ENCODE measurements around the gene TBC1D25. TPM values are rescaled to one million over a fixed set of nuclear protein-coding genes. Genes with fewer than 3 reads are reported as not detected.

TBC1D25 gene
- total and polyA plus RNA-seq, 4 donors: 4.6 to 16.7 (median 11.8) TPM

- no peak overlapping the region for H3K4me3 ChIP-seq (ENCODE audit: low read length in 2 of 2)
- DNase-seq (no peak), ATAC-seq (ENCODE audit: low FRiP score) (no peak)
- 93 to 95% methylated on average over 12 of the region's 12 CpGs for WGBS, 2 donors
- H3K36me3 ChIP-seq (ENCODE audit: control insufficient read depth in 1 of 2, insufficient read depth in 2 of 2, low read length in 1 of 2): peaks cover 0 to 5% of the 10 kb centered on the region in 2 donors
- H3K27ac ChIP-seq (ENCODE audit: low read depth in 1 of 2, low read length in 2 of 2): no peak overlapping the region
- intact Hi-C loops (cut with DNase I): no loop called here
- no peaks in the 10 kb centered on the region for H3K27me3 ChIP-seq (ENCODE audit: control insufficient read depth in 1 of 2, insufficient read depth in 2 of 2, low read length in 1 of 2)
- no peaks in the 10 kb centered on the region for H3K4me1 ChIP-seq (ENCODE audit: control insufficient read depth in 1 of 2, insufficient read depth in 2 of 2, low read length in 2 of 2)
- H3K9me3 ChIP-seq (ENCODE audit: control insufficient read depth, low read length): no peaks in the 10 kb centered on the region
These were observed 21.2 kb downstream of the TBC1D25 start for GRCh38 chrX:48560681-48561080.

- intact Hi-C loops (cut with DNase I): no loop called here
- WGBS, 2 donors: 71 to 83% methylated on average over 1 of the region's 1 CpG
- Histone ChIP-seq H3K9me3 (ENCODE audit: control insufficient read depth, low read length) (no peaks in the 10 kb centered on the region), H3K27ac (ENCODE audit: low read depth in 1 of 2, low read length in 2 of 2) (no peak overlapping the region), H3K27me3 (ENCODE audit: control insufficient read depth in 1 of 2, insufficient read depth in 2 of 2, low read length in 1 of 2) (no peaks in the 10 kb centered on the region), H3K4me3 (ENCODE audit: low read length in 2 of 2) (no peak overlapping the region), H3K4me1 (ENCODE audit: control insufficient read depth in 1 of 2, insufficient read depth in 2 of 2, low read length in 2 of 2) (no peaks in the 10 kb centered on the region), H3K36me3 (ENCODE audit: control insufficient read depth in 1 of 2, insufficient read depth in 2 of 2, low read length in 1 of 2) (no peaks in the 10 kb centered on the region)
- DNase-seq (no peak), ATAC-seq (ENCODE audit: low FRiP score) (no peak)
These were observed 30.4 kb downstream of the TBC1D25 start for GRCh38 chrX:48569958-48570357.

- H3K4me1 ChIP-seq (ENCODE audit: control insufficient read depth in 1 of 2, insufficient read depth in 2 of 2, low read length in 2 of 2): peaks cover 0 to 1% of the 10 kb centered on the region in 2 donors
- H3K27ac ChIP-seq (ENCODE audit: low read depth in 1 of 2, low read length in 2 of 2): peak overlapping the region in 1 of 2 donors; percentile 98
- H3K9me3 ChIP-seq (ENCODE audit: control insufficient read depth, low read length): no peaks in the 10 kb centered on the region
- WGBS, 2 donors: 43 to 57% methylated on average over 19 of the region's 19 CpGs
- intact Hi-C loops (cut with DNase I): no loop called here
- peak overlapping the region in 1 of 2 donors; percentile 67 for H3K4me3 ChIP-seq (ENCODE audit: low read length in 2 of 2)
- peaks cover 0 to 10% of the 10 kb centered on the region in 2 donors for H3K36me3 ChIP-seq (ENCODE audit: control insufficient read depth in 1 of 2, insufficient read depth in 2 of 2, low read length in 1 of 2)
- ATAC-seq (ENCODE audit: low FRiP score) (peak; percentile 4), DNase-seq (peak; percentile 66 to 81)
- no peaks in the 10 kb centered on the region for H3K27me3 ChIP-seq (ENCODE audit: control insufficient read depth in 1 of 2, insufficient read depth in 2 of 2, low read length in 1 of 2)
These were observed 34.3 kb downstream of the TBC1D25 start for GRCh38 chrX:48573690-48574269.

GRCh38 chrX:48574270-48575266, 35.1 kb downstream of the TBC1D25 start, which contains the start of gene RBM3:
Gene RBM3, plus strand, starts transcription at chrX:48574484. Its CDS starts 697 bp downstream, at chrX:48575181.
- Histone ChIP-seq H3K4me1 (ENCODE audit: control insufficient read depth in 1 of 2, insufficient read depth in 2 of 2, low read length in 2 of 2) (peaks cover 0 to 1% of the 10 kb centered on the region in 2 donors), H3K27me3 (ENCODE audit: control insufficient read depth in 1 of 2, insufficient read depth in 2 of 2, low read length in 1 of 2) (no peaks in the 10 kb centered on the region), H3K9me3 (ENCODE audit: control insufficient read depth, low read length) (no peaks in the 10 kb centered on the region), H3K27ac (ENCODE audit: low read depth in 1 of 2, low read length in 2 of 2) (peak within 1 kb of the TSS; percentile 5 to 99), H3K4me3 (ENCODE audit: low read length in 2 of 2) (peak within 1 kb of the TSS; percentile 49 to 70), H3K36me3 (ENCODE audit: control insufficient read depth in 1 of 2, insufficient read depth in 2 of 2, low read length in 1 of 2) (peaks cover 0 to 10% of the 10 kb centered on the region in 2 donors)
- peak; percentile 97 for ATAC-seq (ENCODE audit: low FRiP score)
- 0 to 39% methylated on average over 71 of the region's 71 CpGs for WGBS, 2 donors
- intact Hi-C loops (cut with DNase I): no loop called here
- peak; percentile 96 for DNase-seq

- Histone ChIP-seq H3K27me3 (ENCODE audit: control insufficient read depth in 1 of 2, insufficient read depth in 2 of 2, low read length in 1 of 2) (no peaks in the 10 kb centered on the region), H3K9me3 (ENCODE audit: control insufficient read depth, low read length) (no peaks in the 10 kb centered on the region), H3K4me3 (ENCODE audit: low read length in 2 of 2) (peak overlapping the region in 1 of 2 donors; percentile 41), H3K36me3 (ENCODE audit: control insufficient read depth in 1 of 2, insufficient read depth in 2 of 2, low read length in 1 of 2) (peaks cover 0 to 10% of the 10 kb centered on the region in 2 donors), H3K27ac (ENCODE audit: low read depth in 1 of 2, low read length in 2 of 2) (peak overlapping the region in 1 of 2 donors; percentile 81), H3K4me1 (ENCODE audit: control insufficient read depth in 1 of 2, insufficient read depth in 2 of 2, low read length in 2 of 2) (peaks cover 0 to 1% of the 10 kb centered on the region in 2 donors)
- WGBS, 2 donors: 71 to 80% methylated on average over 13 of the region's 13 CpGs
- ATAC-seq (ENCODE audit: low FRiP score): no peak
- intact Hi-C loops (cut with DNase I): no loop called here
- DNase-seq: no peak
These were observed 36.1 kb downstream of the TBC1D25 start for GRCh38 chrX:48575642-48576041.

GRCh38 chrX:48576108-48576507, 36.6 kb downstream of the TBC1D25 start:
- Histone ChIP-seq H3K4me3 (ENCODE audit: low read length in 2 of 2) (no peak overlapping the region), H3K36me3 (ENCODE audit: control insufficient read depth in 1 of 2, insufficient read depth in 2 of 2, low read length in 1 of 2) (peaks cover 0 to 10% of the 10 kb centered on the region in 2 donors), H3K27me3 (ENCODE audit: control insufficient read depth in 1 of 2, insufficient read depth in 2 of 2, low read length in 1 of 2) (no peaks in the 10 kb centered on the region), H3K9me3 (ENCODE audit: control insufficient read depth, low read length) (no peaks in the 10 kb centered on the region), H3K27ac (ENCODE audit: low read depth in 1 of 2, low read length in 2 of 2) (peak overlapping the region in 1 of 2 donors; percentile 81), H3K4me1 (ENCODE audit: control insufficient read depth in 1 of 2, insufficient read depth in 2 of 2, low read length in 2 of 2) (peaks cover 0 to 1% of the 10 kb centered on the region in 2 donors)
- intact Hi-C loops (cut with DNase I): no loop called here
- WGBS, 2 donors: 69 to 72% methylated on average over 6 of the region's 6 CpGs
- ATAC-seq (ENCODE audit: low FRiP score) (no peak), DNase-seq (no peak)

GRCh38 chrX:48578661-48579128, 39.2 kb downstream of the TBC1D25 start:
- Histone ChIP-seq H3K9me3 (ENCODE audit: control insufficient read depth, low read length) (no peaks in the 10 kb centered on the region), H3K27ac (ENCODE audit: low read depth in 1 of 2, low read length in 2 of 2) (no peak overlapping the region), H3K36me3 (ENCODE audit: control insufficient read depth in 1 of 2, insufficient read depth in 2 of 2, low read length in 1 of 2) (peaks cover 0 to 10% of the 10 kb centered on the region in 2 donors), H3K4me1 (ENCODE audit: control insufficient read depth in 1 of 2, insufficient read depth in 2 of 2, low read length in 2 of 2) (peaks cover 0 to 1% of the 10 kb centered on the region in 2 donors), H3K27me3 (ENCODE audit: control insufficient read depth in 1 of 2, insufficient read depth in 2 of 2, low read length in 1 of 2) (no peaks in the 10 kb centered on the region), H3K4me3 (ENCODE audit: low read length in 2 of 2) (no peak overlapping the region)
- WGBS, 2 donors: 49 to 53% methylated on average over 2 of the region's 2 CpGs
- no peak for ATAC-seq (ENCODE audit: low FRiP score)
- intact Hi-C loops (cut with DNase I): no loop called here
- DNase-seq: no peak

GRCh38 chrX:48579259-48579658, 39.7 kb downstream of the TBC1D25 start:
- Histone ChIP-seq H3K4me3 (ENCODE audit: low read length in 2 of 2) (no peak overlapping the region), H3K4me1 (ENCODE audit: control insufficient read depth in 1 of 2, insufficient read depth in 2 of 2, low read length in 2 of 2) (peaks cover 0 to 1% of the 10 kb centered on the region in 2 donors), H3K27me3 (ENCODE audit: control insufficient read depth in 1 of 2, insufficient read depth in 2 of 2, low read length in 1 of 2) (no peaks in the 10 kb centered on the region), H3K27ac (ENCODE audit: low read depth in 1 of 2, low read length in 2 of 2) (no peak overlapping the region), H3K9me3 (ENCODE audit: control insufficient read depth, low read length) (no peaks in the 10 kb centered on the region), H3K36me3 (ENCODE audit: control insufficient read depth in 1 of 2, insufficient read depth in 2 of 2, low read length in 1 of 2) (peaks cover 0 to 10% of the 10 kb centered on the region in 2 donors)
- intact Hi-C loops (cut with DNase I): no loop called here
- no peak for ATAC-seq (ENCODE audit: low FRiP score)
- 55 to 74% methylated on average over 3 of the region's 3 CpGs for WGBS, 2 donors
- peak in 1 of 2 donors; percentile 33 for DNase-seq
